Liver (tissue), 9 donors: ENCODE measurements around the gene CCDC92. TPM values are rescaled to one million over a fixed set of nuclear protein-coding genes. Genes with fewer than 3 reads are reported as not detected.
A peak's percentile ranks its signal among the peaks of the same experiment; 100 is the strongest.

Experiments used
- DNase-seq: peaks from one replicate; pipeline ENCODE4 v3.0.0-alpha.2; 2017; ENCODE audit warnings: low spot score
- H3K27ac ChIP-seq, 2 donors: one replicate each; pipeline ENCODE4 v1.7.0; 2013; ENCODE audit warnings: inconsistent platforms in 2 of 2, low read length in 2 of 2, control low read depth in 1 of 2, low read depth in 1 of 2, mild to moderate bottlenecking in 1 of 2
- H3K27me3 ChIP-seq, 4 donors: one replicate each; pipeline versions ENCODE4 v1.6.1 to v1.7.0; 2013; ENCODE audit warnings: low read length in 3 of 4, inconsistent platforms in 1 of 4, mild to moderate bottlenecking in 1 of 4, moderate library complexity in 1 of 4; ENCODE audit not compliant: control insufficient read depth in 4 of 4, insufficient read depth in 4 of 4
- H3K36me3 ChIP-seq, 4 donors: one replicate each; pipeline versions ENCODE4 v1.6.1 to v1.7.0; 2013; ENCODE audit warnings: low read length in 3 of 4, mild to moderate bottlenecking in 3 of 4, low read depth in 1 of 4, moderate library complexity in 1 of 4; ENCODE audit not compliant: control insufficient read depth in 4 of 4, insufficient read depth in 3 of 4
- H3K4me1 ChIP-seq, 4 donors: one replicate each; pipeline versions ENCODE4 v1.6.1 to v1.7.0; 2013; ENCODE audit warnings: low read length in 3 of 4, mild to moderate bottlenecking in 3 of 4, moderate library complexity in 1 of 4; ENCODE audit not compliant: control insufficient read depth in 4 of 4, insufficient read depth in 4 of 4
- H3K4me3 ChIP-seq, 3 donors: one replicate each; pipeline versions ENCODE4 v1.6.1 to v1.7.0; 2013; ENCODE audit warnings: low read length in 3 of 3, control low read depth in 1 of 3, low read depth in 1 of 3, mild to moderate bottlenecking in 1 of 3
- H3K9ac ChIP-seq, 2 donors: one replicate each; pipeline ENCODE4 v1.7.0; 2013; ENCODE audit warnings: low read length in 2 of 2, mild to moderate bottlenecking in 2 of 2, moderate library complexity in 2 of 2, control low read depth in 1 of 2, low read depth in 1 of 2
- H3K9me3 ChIP-seq, 4 donors: one replicate each; pipeline versions ENCODE4 v1.6.1 to v1.7.0; 2013; ENCODE audit warnings: low read length in 3 of 4; ENCODE audit not compliant: control insufficient read depth in 4 of 4
- ATF3 ChIP-seq: IDR thresholded peaks from 2 replicates; pipeline ENCODE4 v1.6.1; 2016; ENCODE audit warnings: antibody characterized with exemption
- CTCF ChIP-seq: fragments of 150-350 bp; IDR thresholded peaks from 2 replicates; pipeline ENCODE4 v1.5.1; 2017; ENCODE audit warnings: improper control_type of control experiment, low read depth, low read length; ENCODE audit not compliant: missing input control
- EGR1 ChIP-seq, 2 donors: IDR thresholded peaks; 2 replicates each; pipeline ENCODE4 v1.6.1; 2016 to 2018; ENCODE audit warnings: antibody characterized with exemption in 2 of 2, low read depth in 2 of 2
- FOXA1 ChIP-seq: IDR thresholded peaks from 2 replicates; pipeline ENCODE4 v1.6.1; 2016; ENCODE audit warnings: antibody characterized with exemption
- FOXA2 ChIP-seq: IDR thresholded peaks from 2 replicates; pipeline ENCODE4 v1.6.1; 2016; ENCODE audit warnings: antibody characterized with exemption
- GABPA ChIP-seq, 2 donors: IDR thresholded peaks in 1 of 2; conservative IDR thresholded peaks in 1 of 2; 2 replicates each; pipeline ENCODE4 v1.6.1; 2016; ENCODE audit warnings: antibody characterized with exemption in 2 of 2, mild to moderate bottlenecking in 1 of 2, moderate library complexity in 1 of 2
- HNF4A ChIP-seq, 2 donors: conservative IDR thresholded peaks; 2 replicates each; pipeline ENCODE4 v1.6.1; 2016; ENCODE audit warnings: antibody characterized with exemption in 2 of 2, mild to moderate bottlenecking in 2 of 2
- HNF4G ChIP-seq: IDR thresholded peaks from 2 replicates; pipeline ENCODE4 v1.6.1; 2016; ENCODE audit warnings: antibody characterized with exemption
- JUND ChIP-seq, 2 donors: IDR thresholded peaks; 2 replicates each; pipeline ENCODE4 v1.6.1; 2016; ENCODE audit warnings: antibody characterized with exemption in 2 of 2
- MAX ChIP-seq: IDR thresholded peaks from 2 replicates; pipeline ENCODE4 v1.6.1; 2016; ENCODE audit warnings: antibody characterized with exemption
- NR2F2 ChIP-seq: IDR thresholded peaks from 2 replicates; pipeline ENCODE4 v1.6.1; 2016; ENCODE audit warnings: antibody characterized with exemption
- RAD21 ChIP-seq, 2 donors: IDR thresholded peaks; 2 replicates each; pipeline ENCODE4 v1.6.1; 2016; ENCODE audit warnings: antibody characterized with exemption in 2 of 2, mild to moderate bottlenecking in 2 of 2
- REST ChIP-seq: IDR thresholded peaks from 2 replicates; pipeline ENCODE4 v1.6.1; 2016; ENCODE audit warnings: antibody characterized with exemption, mild to moderate bottlenecking
- RXRA ChIP-seq, 2 donors: IDR thresholded peaks; 2 replicates each; pipeline ENCODE4 v1.6.1; 2017 to 2018; ENCODE audit warnings: antibody characterized with exemption in 2 of 2, mild to moderate bottlenecking in 1 of 2
- SP1 ChIP-seq: IDR thresholded peaks from 2 replicates; pipeline ENCODE4 v1.6.1; 2018; ENCODE audit warnings: antibody characterized with exemption, mild to moderate bottlenecking
- TAF1 ChIP-seq: conservative IDR thresholded peaks from 2 replicates; pipeline ENCODE4 v1.6.1; 2016; ENCODE audit warnings: antibody characterized with exemption, mild to moderate bottlenecking
- YY1 ChIP-seq: IDR thresholded peaks from 2 replicates; pipeline ENCODE4 v1.6.1; 2016; ENCODE audit warnings: antibody characterized with exemption, mild to moderate bottlenecking
- ZBTB33 ChIP-seq: IDR thresholded peaks from 2 replicates; pipeline ENCODE4 v1.6.1; 2016; ENCODE audit warnings: antibody characterized with exemption
- WGBS: extraction: QIAGEN DNeasy Blood & Tissue Kit; methylation state at CpG from one replicate; pipeline ENCODE4 v1.1.7; 2013; 5-methylcytosine and 5-hydroxymethylcytosine counted together
- polyA plus RNA-seq, 2 donors: library from polyadenylated mRNA; stranded (reverse) in 1 of 2; unstranded in 1 of 2; fragments of 200-250 nt in 1 of 2; fragments of >200 nt in 1 of 2; fragmentation: Nextera tagmentation in 1 of 2; extraction: Ambion mirVana in 1 of 2; gene quantifications; one replicate each; pipeline versions ENCODE4 v1.2.1 to v1.2.3, GENCODE V29; 2013 to 2015
- total RNA-seq, 2 donors: library from RNA; depleted of rRNA; stranded (reverse); fragments of >200 nt; gene quantifications; one replicate each; pipeline ENCODE4 v1.2.3, GENCODE V29; 2014
- donor health status: healthy.
- donor health status: healthy.
- donor health status: healthy.
- donor health status: healthy.
- donor health status: healthy.

Gene CCDC92
- total and polyA plus RNA-seq, 4 donors = 2.1 to 14.6 (median 9.3) TPM

- 38% methylated on average over 19 of the region's 19 CpGs for WGBS
- Histone ChIP-seq H3K27me3 (no peaks in the 10 kb centered on the region), H3K9me3 (no peaks in the 10 kb centered on the region), H3K9ac (no peak overlapping the region), H3K27ac (peak overlapping the region; percentile 30 to 51), H3K36me3 (peaks cover 0 to 5% (median under 1%) of the 10 kb centered on the region in 4 donors), H3K4me1 (peaks cover 7 to 21% (median 17%) of the 10 kb centered on the region in 4 donors), H3K4me3 (peak overlapping the region in 1 of 3 donors; percentile 1)
- DNase-seq = peak; percentile 32
- TF ChIP-seq CTCF (no peak), MAX (no peak), EGR1 (IDR thresholded peaks at IDR 0.05; ENCODE audit: low read depth in 2 of 2) (no peak), RXRA (IDR thresholded peaks at IDR 0.05) (peak; percentile 38 to 60), GABPA (IDR thresholded peaks at IDR 0.05 in 1 of 2, conservative IDR thresholded peaks at IDR 0.05 in 1 of 2) (no peak), FOXA1 (peak; percentile 10), NR2F2 (no peak), ATF3 (no peak), TAF1 (no peak), RAD21 (IDR thresholded peaks at IDR 0.05) (no peak), HNF4A (conservative IDR thresholded peaks at IDR 0.05) (peak; percentile 97 to 98), HNF4G (peak; percentile 94), YY1 (peak; percentile 90), ZBTB33 (no peak), JUND (IDR thresholded peaks at IDR 0.05) (peak; percentile 53 to 58), SP1 (peak; percentile 94), FOXA2 (no peak), REST (peak; percentile 64)
Measured at GRCh38 chr12:123948796-123949769, 23.5 kb downstream of the CCDC92 start.
